Gastrocnemius medialis (tissue), 4 donors: ENCODE measurements around the gene KAT14. TPM values are rescaled to one million over a fixed set of nuclear protein-coding genes. Genes with fewer than 3 reads are reported as not detected.
"Not testable (repeated sequence)": the region's sequence is repeated elsewhere in the genome, so short reads cannot be mapped to it uniquely, and the experiment has no call there.

ENCODE experiments used
- ATAC-seq, 2 donors: fragments of 150-250 bp; one replicate each; pipeline ENCODE4 v1.9.1; 2016
- DNase-seq, 2 donors: peaks; one replicate each; pipeline ENCODE4 v3.0.0-alpha.2; 2019
- H3K27ac ChIP-seq, 4 donors: fragments of 200-600 bp; sonication (generic); 1 replicate in 1 of 4; 2 replicates in 3 of 4; pipeline ENCODE4 v1.5.1; 2016 to 2018; ENCODE audit warnings: mild to moderate bottlenecking in 2 of 4, moderate library complexity in 1 of 4
- H3K27me3 ChIP-seq, 3 donors: fragments of 200-600 bp; sonication (generic) in 2 of 3; 1 replicate in 1 of 3; 2 replicates in 2 of 3; pipeline versions ENCODE4 v1.5.1 to v1.6.0; 2016 to 2019; ENCODE audit warnings: mild to moderate bottlenecking in 1 of 3, moderate library complexity in 1 of 3
- H3K36me3 ChIP-seq, 2 donors: fragments of 200-600 bp; sonication (generic) in 1 of 2; one replicate each; pipeline ENCODE4 v1.5.1; 2017 to 2018
- H3K4me1 ChIP-seq, 2 donors: fragments of 200-600 bp; sonication (generic) in 1 of 2; one replicate each; pipeline ENCODE4 v1.5.1; 2016 to 2017; ENCODE audit warnings: mild to moderate bottlenecking in 2 of 2
- H3K4me3 ChIP-seq, 4 donors: fragments of 200-600 bp; sonication (generic) in 3 of 4; 1 replicate in 1 of 4; 2 replicates in 3 of 4; pipeline ENCODE4 v1.5.1; 2016 to 2019; ENCODE audit warnings: mild to moderate bottlenecking in 2 of 4
- H3K9me3 ChIP-seq, 3 donors: fragments of 200-600 bp; sonication (generic) in 2 of 3; 1 replicate in 1 of 3; 2 replicates in 2 of 3; pipeline ENCODE4 v1.5.1; 2016 to 2019
- POLR2A ChIP-seq, 2 donors: fragments of 450-650 bp; IDR thresholded peaks; one replicate each; pipeline ENCODE4 v1.6.1; 2017; ENCODE audit warnings: antibody characterized with exemption in 2 of 2, mild to moderate bottlenecking in 2 of 2, moderate library complexity in 2 of 2
- in situ Hi-C, 4 donors: fragments of 200-750 bp; cut with MboI; loops; one replicate each; pipeline versions ENCODE4 v1.15.0 to v1.8.0; 2017; ENCODE audit warnings: low sequenced_read_pairs in 4 of 4
- intact Hi-C: fragments of 100-400 bp; cut with DNase I; formaldehyde crosslinking; loops from one replicate; pipeline ENCODE4 v1.15.1; 2023; ENCODE audit warnings: low total_unique reads
- total RNA-seq, 4 donors: library from RNA; depleted of rRNA; stranded (reverse); fragments of >200 nt; gene quantifications; one replicate each; pipeline versions ENCODE4 v1.1.0 to v1.2.3, GENCODE V29; 2016
- TF ChIP-seq, protein P1 (sequence below), 5 experiments: fragments of 450-650 bp in 3 of 5; fragments of 200-600 bp in 2 of 5; sonication (generic) in 2 of 5; IDR thresholded peaks in 4 of 5; conservative IDR thresholded peaks in 1 of 5; 1 replicate in 4 of 5; 2 replicates in 1 of 5; pipeline ENCODE4 v1.5.1; 2016 to 2019; ENCODE audit warnings: antibody characterized with exemption in 5 of 5, mild to moderate bottlenecking in 3 of 5, moderate library complexity in 3 of 5

Gene KAT14
- total RNA-seq, 4 donors from 2014 or later, result 12.6 to 29.7 (median 19.8) TPM

DNA sequence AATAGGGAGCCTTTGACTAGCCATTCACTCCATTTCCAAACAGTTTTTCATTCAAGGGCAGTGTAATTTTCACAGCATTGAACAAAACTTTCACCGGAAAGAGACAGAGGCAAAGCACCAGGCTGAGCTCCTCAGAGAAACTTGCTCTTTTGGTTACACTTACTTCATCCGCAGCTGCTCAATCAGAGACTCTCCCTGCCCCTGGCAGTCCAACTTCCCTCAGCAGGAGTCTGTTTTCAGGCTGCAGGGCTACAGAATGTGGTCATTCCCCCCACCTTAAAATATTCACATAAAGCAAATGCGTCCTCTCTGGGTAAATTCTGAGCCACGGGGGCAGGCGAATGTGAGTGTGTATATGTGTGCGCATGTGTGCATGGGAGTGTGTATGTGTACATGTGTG, 80.6 kb downstream of the KAT14 start:
- ATAC-seq (no peak), DNase-seq (no peak)
- Histone ChIP-seq H3K4me3 (no peak overlapping the region), H3K36me3 (no peaks in the 10 kb centered on the region), H3K9me3 (no peaks in the 10 kb centered on the region), H3K4me1 (no peaks in the 10 kb centered on the region), H3K27me3 (no peaks in the 10 kb centered on the region), H3K27ac (no peak overlapping the region)
- intact Hi-C loops (no loop called here), in situ Hi-C loops (no loop called here)
- no peak for TF ChIP-seq POLR2A (IDR thresholded peaks at IDR 0.05)
- TF ChIP-seq, protein P1, sequence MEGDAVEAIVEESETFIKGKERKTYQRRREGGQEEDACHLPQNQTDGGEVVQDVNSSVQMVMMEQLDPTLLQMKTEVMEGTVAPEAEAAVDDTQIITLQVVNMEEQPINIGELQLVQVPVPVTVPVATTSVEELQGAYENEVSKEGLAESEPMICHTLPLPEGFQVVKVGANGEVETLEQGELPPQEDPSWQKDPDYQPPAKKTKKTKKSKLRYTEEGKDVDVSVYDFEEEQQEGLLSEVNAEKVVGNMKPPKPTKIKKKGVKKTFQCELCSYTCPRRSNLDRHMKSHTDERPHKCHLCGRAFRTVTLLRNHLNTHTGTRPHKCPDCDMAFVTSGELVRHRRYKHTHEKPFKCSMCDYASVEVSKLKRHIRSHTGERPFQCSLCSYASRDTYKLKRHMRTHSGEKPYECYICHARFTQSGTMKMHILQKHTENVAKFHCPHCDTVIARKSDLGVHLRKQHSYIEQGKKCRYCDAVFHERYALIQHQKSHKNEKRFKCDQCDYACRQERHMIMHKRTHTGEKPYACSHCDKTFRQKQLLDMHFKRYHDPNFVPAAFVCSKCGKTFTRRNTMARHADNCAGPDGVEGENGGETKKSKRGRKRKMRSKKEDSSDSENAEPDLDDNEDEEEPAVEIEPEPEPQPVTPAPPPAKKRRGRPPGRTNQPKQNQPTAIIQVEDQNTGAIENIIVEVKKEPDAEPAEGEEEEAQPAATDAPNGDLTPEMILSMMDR (IDR thresholded peaks at IDR 0.05 in 4 of 5, conservative IDR thresholded peaks at IDR 0.05 in 1 of 5), result no peak

DNA sequence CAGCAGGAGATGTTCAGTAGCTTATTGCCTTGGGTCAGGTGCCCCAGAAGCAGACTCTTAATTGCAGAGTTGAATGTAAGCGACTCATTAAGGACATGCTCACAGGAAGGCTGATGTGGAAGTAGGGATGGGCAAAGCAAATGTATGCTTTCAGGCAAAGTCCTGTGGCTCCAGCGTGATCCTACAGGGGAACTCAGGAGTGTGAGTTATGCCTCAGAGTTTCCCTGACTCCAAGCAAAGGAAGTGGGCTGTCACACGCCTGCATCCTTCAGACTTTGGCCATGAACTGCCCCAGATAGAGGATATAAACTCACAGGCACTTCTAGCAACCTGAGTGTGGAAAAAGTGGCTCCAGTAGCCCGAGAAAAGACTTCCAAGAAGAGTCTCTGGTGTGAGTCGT, 85.7 kb downstream of the KAT14 start:
- intact Hi-C loops, result no loop called here
- Histone ChIP-seq H3K9me3 (no peaks in the 10 kb centered on the region), H3K4me1 (peaks cover 0 to 14% of the 10 kb centered on the region in 2 donors), H3K27ac (no peak overlapping the region), H3K36me3 (no peaks in the 10 kb centered on the region), H3K4me3 (no peak overlapping the region), H3K27me3 (no peaks in the 10 kb centered on the region)
- no peak for ATAC-seq
- no peak for DNase-seq
- TF ChIP-seq POLR2A (IDR thresholded peaks at IDR 0.05), result no peak
- TF ChIP-seq, protein P1 (IDR thresholded peaks at IDR 0.05 in 4 of 5, conservative IDR thresholded peaks at IDR 0.05 in 1 of 5), result no peak
- in situ Hi-C loops, result no loop called here

DNA sequence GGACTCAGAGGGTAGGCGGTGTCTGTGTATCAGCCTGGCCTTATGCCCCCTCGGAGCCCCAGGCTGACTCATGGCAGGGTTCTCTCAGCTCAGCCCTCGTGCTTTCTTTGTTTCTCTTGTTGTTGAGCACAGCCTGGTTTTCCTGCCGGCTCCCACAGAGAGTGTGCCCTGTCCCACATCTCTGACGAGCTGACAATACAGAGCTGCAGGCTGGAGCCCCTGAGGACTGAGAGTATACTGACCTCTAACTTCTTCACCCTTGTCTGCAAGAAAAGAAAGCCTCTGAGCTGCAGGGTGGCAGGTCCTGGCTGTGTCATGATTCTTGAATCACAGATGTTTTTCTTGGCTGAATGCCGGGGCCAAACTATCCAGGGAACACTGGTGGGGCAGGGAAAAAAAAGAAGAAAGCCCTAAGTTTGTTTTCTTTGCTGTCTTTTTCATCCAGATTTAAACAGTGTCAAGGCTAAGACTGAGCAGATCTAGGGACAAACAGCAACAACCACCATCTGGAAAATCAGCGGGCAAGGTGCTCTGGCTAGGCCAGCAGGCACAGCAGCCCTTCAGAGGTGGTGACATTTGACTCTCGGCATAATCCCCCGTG, 87.4 kb downstream of the KAT14 start:
- H3K9me3 ChIP-seq, result no peaks in the 10 kb centered on the region
- in situ Hi-C loops (no loop called here), intact Hi-C loops (no loop called here)
- H3K27ac ChIP-seq, result peak overlapping the region in 1 of 4 donors; percentile 17
- TF ChIP-seq, protein P1 (IDR thresholded peaks at IDR 0.05 in 4 of 5, conservative IDR thresholded peaks at IDR 0.05 in 1 of 5), result no peak
- TF ChIP-seq POLR2A (IDR thresholded peaks at IDR 0.05), result no peak
- H3K36me3 ChIP-seq, result no peaks in the 10 kb centered on the region
- ATAC-seq, result peak; percentile 36 to 41
- DNase-seq, result peak; percentile 8 to 28
- H3K4me3 ChIP-seq, result no peak overlapping the region
- H3K27me3 ChIP-seq, result no peaks in the 10 kb centered on the region
- peaks cover 0 to 14% of the 10 kb centered on the region in 2 donors for H3K4me1 ChIP-seq

DNA sequence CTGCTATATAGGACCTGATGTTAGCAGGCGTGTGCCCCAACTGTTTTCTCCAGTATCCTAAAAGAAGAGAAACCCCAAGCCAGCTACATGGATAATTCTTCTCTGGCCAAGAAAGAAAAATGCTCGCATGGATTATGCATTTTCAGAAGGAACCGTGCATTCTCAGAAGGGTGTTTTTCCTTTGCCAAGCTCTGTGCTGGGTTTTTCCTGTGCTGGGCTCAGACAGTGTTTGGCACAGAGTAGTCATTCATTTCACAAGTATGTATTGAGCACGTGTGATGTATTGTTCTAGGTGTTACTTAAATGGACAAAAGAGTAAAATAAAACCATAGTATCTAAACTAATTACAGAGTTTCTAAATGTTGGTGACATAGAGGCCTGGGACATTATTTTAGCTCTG, 88.0 kb downstream of the KAT14 start:
- DNase-seq (no peak), ATAC-seq (peak in 1 of 2 donors; percentile 33)
- no peaks in the 10 kb centered on the region for H3K9me3 ChIP-seq
- intact Hi-C loops, result no loop called here
- peak overlapping the region in 1 of 4 donors; percentile 17 for H3K27ac ChIP-seq
- TF ChIP-seq POLR2A (IDR thresholded peaks at IDR 0.05), result no peak
- TF ChIP-seq, protein P1 (IDR thresholded peaks at IDR 0.05 in 4 of 5, conservative IDR thresholded peaks at IDR 0.05 in 1 of 5), result no peak
- in situ Hi-C loops, result no loop called here
- no peaks in the 10 kb centered on the region for H3K36me3 ChIP-seq
- peaks cover 0 to 14% of the 10 kb centered on the region in 2 donors for H3K4me1 ChIP-seq
- H3K27me3 ChIP-seq, result no peaks in the 10 kb centered on the region
- H3K4me3 ChIP-seq, result no peak overlapping the region

DNA sequence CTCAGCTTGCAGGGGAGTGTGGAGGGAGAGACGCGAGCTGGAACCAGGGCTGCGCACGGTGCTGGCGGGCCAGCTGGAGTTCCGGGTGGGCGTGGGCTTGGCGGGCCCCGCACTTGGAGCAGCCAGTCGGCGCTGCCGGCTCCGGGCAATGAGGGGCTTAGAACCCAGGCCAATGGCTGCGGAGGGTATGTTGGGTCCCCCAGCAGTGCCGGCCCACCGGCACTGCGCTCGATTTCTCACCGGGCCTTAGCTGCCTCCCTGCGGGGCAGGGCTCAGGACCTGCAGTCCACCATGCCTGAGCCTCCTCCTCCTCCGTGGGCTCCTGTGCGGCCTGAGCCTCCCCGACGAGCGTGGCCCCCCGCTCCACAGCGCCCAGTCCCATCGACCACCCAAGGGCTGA, 89.1 kb downstream of the KAT14 start:
- DNase-seq, H3K36me3 ChIP-seq, ATAC-seq, H3K9me3 ChIP-seq, H3K27ac ChIP-seq, intact Hi-C loops, H3K27me3 ChIP-seq, H3K4me3 ChIP-seq, in situ Hi-C loops: not testable (repeated sequence)
- peaks cover 0 to 14% of the 10 kb centered on the region in 2 donors for H3K4me1 ChIP-seq
